Stomach smooth muscle (tissue), 2 donors: ENCODE measurements around the gene SMIM5.

Experiments used
- H3K27ac ChIP-seq: one replicate; pipeline ENCODE4 v1.7.0; 2013; ENCODE audit warnings: mild to moderate bottlenecking, low read length, inconsistent platforms
- H3K27me3 ChIP-seq, 2 donors: one replicate each; pipeline ENCODE4 v1.7.0; 2013; ENCODE audit warnings: low read length in 2 of 2; ENCODE audit not compliant: insufficient read depth in 2 of 2, control insufficient read depth in 1 of 2
- H3K36me3 ChIP-seq, 2 donors: one replicate each; pipeline ENCODE4 v1.7.0; 2013; ENCODE audit warnings: low read length in 2 of 2; ENCODE audit not compliant: control insufficient read depth in 2 of 2, insufficient read depth in 2 of 2
- H3K4me1 ChIP-seq: one replicate; pipeline ENCODE4 v1.7.0; 2013; ENCODE audit warnings: low read length; ENCODE audit not compliant: control insufficient read depth, insufficient read depth
- H3K4me3 ChIP-seq, 2 donors: one replicate each; pipeline ENCODE4 v1.7.0; 2013; ENCODE audit warnings: low read length in 2 of 2
- H3K9ac ChIP-seq, 2 donors: one replicate each; pipeline ENCODE4 v1.7.0; 2013; ENCODE audit warnings: low read length in 2 of 2, mild to moderate bottlenecking in 1 of 2
- H3K9me3 ChIP-seq, 2 donors: one replicate each; pipeline ENCODE4 v1.7.0; 2013; ENCODE audit warnings: low read length in 2 of 2; ENCODE audit not compliant: control insufficient read depth in 2 of 2
- donor health status: healthy.
- donor health status: Pancreatic carcinoma.

Gene SMIM5

GRCh38 chr17:75684924-75685323 is 51.7 kb downstream of the SMIM5 start:
- Histone ChIP-seq H3K4me3 (no peak overlapping the region), H3K27ac (no peak overlapping the region), H3K4me1 (peaks cover 25% of the 10 kb centered on the region), H3K9ac (no peak overlapping the region), H3K9me3 (no peaks in the 10 kb centered on the region), H3K36me3 (peaks cover 6 to 11% of the 10 kb centered on the region in 2 donors), H3K27me3 (no peaks in the 10 kb centered on the region)

GRCh38 chr17:75685499-75685898 is 52.3 kb downstream of the SMIM5 start:
- Histone ChIP-seq H3K27me3 (no peaks in the 10 kb centered on the region), H3K36me3 (peaks cover under 1 to 8% of the 10 kb centered on the region in 2 donors), H3K4me1 (peaks cover 25% of the 10 kb centered on the region), H3K9me3 (no peaks in the 10 kb centered on the region), H3K9ac (no peak overlapping the region), H3K27ac (peak overlapping the region; percentile 2), H3K4me3 (no peak overlapping the region)

GRCh38 chr17:75688209-75688825 is 55.1 kb downstream of the SMIM5 start:
- peaks cover 5 to 14% of the 10 kb centered on the region in 2 donors for H3K36me3 ChIP-seq
- peak overlapping the region in 1 of 2 donors; percentile 22 for H3K4me3 ChIP-seq
- H3K9ac ChIP-seq, result no peak overlapping the region
- peak overlapping the region; percentile 24 for H3K27ac ChIP-seq
- H3K4me1 ChIP-seq, result peaks cover 36% of the 10 kb centered on the region
- no peaks in the 10 kb centered on the region for H3K27me3 ChIP-seq
- no peaks in the 10 kb centered on the region for H3K9me3 ChIP-seq

GRCh38 chr17:75689441-75689873 is 56.2 kb downstream of the SMIM5 start:
- Histone ChIP-seq H3K9ac (no peak overlapping the region), H3K9me3 (no peaks in the 10 kb centered on the region), H3K27ac (no peak overlapping the region), H3K4me1 (peaks cover 47% of the 10 kb centered on the region), H3K36me3 (peaks cover 5 to 14% of the 10 kb centered on the region in 2 donors), H3K4me3 (no peak overlapping the region), H3K27me3 (no peaks in the 10 kb centered on the region)
